ENCODE measurements around the gene CHCHD6. TPM values are rescaled to one million over a fixed set of nuclear protein-coding genes. Genes with fewer than 3 reads are reported as not detected.
A peak's percentile ranks its signal among the peaks of the same experiment; 100 is the strongest.

The CHCHD6 gene
- total and polyA plus RNA-seq, 2 experiments from 2014 or later = 15.8 to 21.4 TPM

DNA sequence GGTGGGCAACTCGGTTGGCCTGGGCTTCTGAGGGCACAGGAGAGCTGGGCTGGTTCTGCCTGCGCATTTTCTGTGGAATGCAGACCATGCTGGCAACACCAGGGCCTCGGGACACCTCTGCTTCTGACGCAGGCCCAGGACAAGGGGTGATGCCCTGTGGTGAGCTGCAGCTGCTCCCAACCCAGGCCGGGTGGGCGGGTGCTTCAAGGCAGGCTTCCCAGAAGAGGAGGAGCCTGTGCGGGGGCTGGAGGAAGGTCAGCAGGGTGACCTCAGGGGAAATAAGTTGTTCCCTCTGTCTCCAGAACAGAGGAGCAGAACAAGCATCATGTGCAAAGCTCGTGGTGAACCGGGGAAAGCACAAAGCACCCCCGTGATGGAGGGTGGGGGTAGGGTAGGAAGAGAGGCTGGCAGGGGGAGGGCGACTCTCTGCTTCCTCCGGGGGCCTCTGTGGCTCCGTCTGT lies 267.9 kb downstream of the CHCHD6 start:
- Histone ChIP-seq H3K9ac (peak overlapping the region; percentile 36; the same call in 1 of the 2 replicates), H3K4me2 (ENCODE audit: unreplicated experiment) (peak overlapping the region; percentile 26), H3K4me1 (ENCODE audit: insufficient read depth) (peaks cover 7% of the 10 kb centered on the region; the same call in 1 of the 2 replicates), H3F3A (ENCODE audit: insufficient read depth) (0 out of 2 replicates have a peak, but pooled peaks cover 3% of the 10 kb centered on the region), H4K20me1 (ENCODE audit: insufficient read depth) (no peaks in the 10 kb centered on the region), H3K27me3 (replicated peaks; ENCODE audit: insufficient read depth) (no peaks in the 10 kb centered on the region), H3K27ac (no peak overlapping the region), H2AFZ (peak overlapping the region; percentile 14; the same call in 1 of the 2 replicates), H3K9me3 (ENCODE audit: low read depth) (no peaks in the 10 kb centered on the region), H3K79me2 (ENCODE audit: insufficient read depth) (no peaks in the 10 kb centered on the region), H3K9me2 (ENCODE audit: insufficient read depth) (no peaks in the 10 kb centered on the region), H3K36me3 (ENCODE audit: low read depth) (no peaks in the 10 kb centered on the region), H3K4me3 (no peak overlapping the region)
- peak; percentile 77 for DNase-seq
- WGBS, 2 experiments (ENCODE audit: low coverage in 1 of 2, low lambda C conversion rate in 2 of 2, missing lambda C conversion rate in 2 of 2) = 20 to 31% methylated on average over 9 to 13 of the region's 13 CpGs
- in situ Hi-C loops (cut with MboI) = loop anchor here (10.0 kb wide), 1 partner anchor 483 kb away; no protein-coding TSS in a partner anchor
- TF ChIP-seq EZH2phosphoT487 (IDR thresholded peaks at IDR 0.05; ENCODE audit: insufficient read depth, low read depth) = no peak
- no peak for TF ChIP-seq EZH2 (IDR thresholded peaks at IDR 0.05; ENCODE audit: insufficient read depth, poor library complexity, severe bottlenecking)

DNA sequence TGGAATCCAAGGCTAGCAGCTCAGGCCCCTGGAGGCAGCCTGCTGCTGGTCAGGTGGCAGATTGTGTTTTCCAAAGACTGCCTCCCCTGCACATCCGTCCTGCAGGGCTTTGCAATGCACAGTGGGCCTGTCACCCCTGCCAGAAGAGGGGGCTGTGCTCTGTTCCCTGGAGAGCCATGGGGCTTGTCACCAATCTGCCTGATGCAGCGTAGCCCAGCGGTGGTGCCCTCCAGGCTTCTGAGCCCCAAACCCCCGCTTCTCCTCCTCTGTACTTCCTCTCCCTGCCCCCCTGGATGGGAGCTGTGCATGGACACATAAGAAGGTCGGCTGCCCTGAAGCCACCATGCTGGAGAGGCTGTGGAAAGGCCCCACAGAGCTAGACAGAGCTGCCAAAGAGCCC lies 268.8 kb downstream of the CHCHD6 start:
- Histone ChIP-seq H3K79me2 (ENCODE audit: insufficient read depth) (no peaks in the 10 kb centered on the region), H3K9ac (no peak overlapping the region), H3K27me3 (replicated peaks; ENCODE audit: insufficient read depth) (no peaks in the 10 kb centered on the region), H3K4me1 (ENCODE audit: insufficient read depth) (peaks cover 7% of the 10 kb centered on the region; the same call in 1 of the 2 replicates), H3K27ac (no peak overlapping the region), H3F3A (ENCODE audit: insufficient read depth) (0 out of 2 replicates have a peak, but pooled peaks cover 3% of the 10 kb centered on the region), H2AFZ (no peak overlapping the region), H3K9me3 (ENCODE audit: low read depth) (no peaks in the 10 kb centered on the region), H3K4me3 (no peak overlapping the region), H4K20me1 (ENCODE audit: insufficient read depth) (no peaks in the 10 kb centered on the region), H3K9me2 (ENCODE audit: insufficient read depth) (no peaks in the 10 kb centered on the region), H3K36me3 (ENCODE audit: low read depth) (no peaks in the 10 kb centered on the region), H3K4me2 (ENCODE audit: unreplicated experiment) (no peak overlapping the region)
- in situ Hi-C loops (cut with MboI) = loop anchor here (10.0 kb wide), 1 partner anchor 482 kb away; no protein-coding TSS in a partner anchor
- 84 to 87% methylated on average over 5 of the region's 5 CpGs for WGBS, 2 experiments (ENCODE audit: low coverage in 1 of 2, low lambda C conversion rate in 2 of 2, missing lambda C conversion rate in 2 of 2)
- no peak for DNase-seq
- TF ChIP-seq EZH2phosphoT487 (IDR thresholded peaks at IDR 0.05; ENCODE audit: insufficient read depth, low read depth) = no peak

DNA sequence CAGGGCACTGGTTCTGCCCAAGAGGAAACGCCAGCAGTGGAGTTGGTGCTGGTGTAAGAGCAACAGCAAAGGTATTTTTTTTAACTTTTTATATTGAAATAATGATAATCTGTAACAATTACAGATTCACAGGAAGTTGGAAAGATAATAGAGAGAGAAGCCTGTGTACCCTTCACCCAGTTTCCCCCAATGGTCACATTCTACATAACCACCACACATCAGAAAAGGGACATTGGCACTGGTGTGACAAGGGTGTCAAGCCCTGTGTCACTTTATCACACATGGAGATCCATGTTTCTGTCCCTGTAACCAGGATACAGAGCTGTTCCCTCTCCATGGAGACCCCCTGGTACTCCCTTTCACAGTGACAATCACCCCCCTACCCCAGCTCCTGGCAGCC lies 269.8 kb downstream of the CHCHD6 start:
- no peaks in the 10 kb centered on the region for H3K36me3 ChIP-seq (ENCODE audit: low read depth)
- 55 to 57% methylated on average over 1 of the region's 1 CpG for WGBS, 2 experiments (ENCODE audit: low coverage in 1 of 2, low lambda C conversion rate in 2 of 2, missing lambda C conversion rate in 2 of 2)
- H3K9me2 ChIP-seq (ENCODE audit: insufficient read depth) = no peaks in the 10 kb centered on the region
- H3K27ac ChIP-seq = no peak overlapping the region
- H3K4me3 ChIP-seq = no peak overlapping the region
- no peak for TF ChIP-seq EZH2phosphoT487 (IDR thresholded peaks at IDR 0.05; ENCODE audit: insufficient read depth, low read depth)
- no peak for TF ChIP-seq EZH2 (IDR thresholded peaks at IDR 0.05; ENCODE audit: insufficient read depth, poor library complexity, severe bottlenecking)
- no peak overlapping the region for H3K9ac ChIP-seq
- H3K27me3 ChIP-seq (replicated peaks; ENCODE audit: insufficient read depth) = no peaks in the 10 kb centered on the region
- H3K9me3 ChIP-seq (ENCODE audit: low read depth) = no peaks in the 10 kb centered on the region
- H2AFZ ChIP-seq = no peak overlapping the region
- no peaks in the 10 kb centered on the region for H3K79me2 ChIP-seq (ENCODE audit: insufficient read depth)
- no peak for DNase-seq
- H3K4me1 ChIP-seq (ENCODE audit: insufficient read depth) = peaks cover 7% of the 10 kb centered on the region; the same call in 1 of the 2 replicates
- no peak overlapping the region for H3K4me2 ChIP-seq (ENCODE audit: unreplicated experiment)
- in situ Hi-C loops (cut with MboI) = loop anchor here (10.0 kb wide), 1 partner anchor 481 kb away; no protein-coding TSS in a partner anchor
- H4K20me1 ChIP-seq (ENCODE audit: insufficient read depth) = no peaks in the 10 kb centered on the region
- H3F3A ChIP-seq (ENCODE audit: insufficient read depth) = 0 out of 2 replicates have a peak, but pooled peaks cover 3% of the 10 kb centered on the region

DNA sequence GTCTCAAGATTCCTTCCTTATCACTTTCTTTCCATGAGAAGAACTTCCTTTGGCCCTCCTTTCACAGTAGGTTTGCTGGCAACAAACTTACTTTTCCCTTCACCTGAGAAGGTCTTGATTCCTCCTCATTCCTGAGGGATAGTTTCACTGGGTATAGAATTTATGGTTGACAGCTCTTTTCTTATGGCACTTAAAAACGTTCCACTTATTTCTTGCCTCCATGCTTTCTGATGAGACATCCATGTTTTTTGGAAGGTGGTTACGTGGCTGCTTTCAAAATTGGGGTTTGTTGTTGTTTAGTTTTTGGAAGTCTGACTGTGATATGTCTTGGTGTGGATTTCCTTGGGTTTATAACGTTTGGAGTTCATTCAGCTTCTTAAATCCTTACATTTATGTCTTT lies 270.7 kb downstream of the CHCHD6 start:
- Histone ChIP-seq H3K79me2 (ENCODE audit: insufficient read depth) (no peaks in the 10 kb centered on the region), H2AFZ (no peak overlapping the region), H3K4me3 (no peak overlapping the region), H3K27ac (no peak overlapping the region), H3K9me2 (ENCODE audit: insufficient read depth) (no peaks in the 10 kb centered on the region), H3K4me2 (ENCODE audit: unreplicated experiment) (no peak overlapping the region), H3F3A (ENCODE audit: insufficient read depth) (0 out of 2 replicates have a peak, but pooled peaks cover 2% of the 10 kb centered on the region), H3K9me3 (ENCODE audit: low read depth) (no peaks in the 10 kb centered on the region), H3K36me3 (ENCODE audit: low read depth) (no peaks in the 10 kb centered on the region), H3K4me1 (ENCODE audit: insufficient read depth) (peaks cover 7% of the 10 kb centered on the region; the same call in 1 of the 2 replicates), H4K20me1 (ENCODE audit: insufficient read depth) (no peaks in the 10 kb centered on the region), H3K9ac (no peak overlapping the region), H3K27me3 (replicated peaks; ENCODE audit: insufficient read depth) (no peaks in the 10 kb centered on the region)
- TF ChIP-seq EZH2phosphoT487 (IDR thresholded peaks at IDR 0.05; ENCODE audit: insufficient read depth, low read depth) (no peak), EZH2 (IDR thresholded peaks at IDR 0.05; ENCODE audit: insufficient read depth, poor library complexity, severe bottlenecking) (no peak)
- DNase-seq = no peak
- 47 to 49% methylated on average over 3 of the region's 3 CpGs for WGBS, 2 experiments (ENCODE audit: low coverage in 1 of 2, low lambda C conversion rate in 2 of 2, missing lambda C conversion rate in 2 of 2)
- in situ Hi-C loops (cut with MboI) = loop anchor here (5.0 to 10.0 kb wide), 2 partner anchors 222 to 480 kb away; no protein-coding TSS in a partner anchor
